GM12878 (cell line): Measurements from ENCODE around the gene PTPRF. TPM values are rescaled to one million over a fixed set of nuclear protein-coding genes. Genes with fewer than 3 reads are reported as not detected.

Source experiments
- ATAC-seq: fragments of 200-7000 bp; cut with Tn5 transposase; 3 replicates; pipeline ENCODE4 v1.9.1; 2020; ENCODE audit warnings: mild to moderate bottlenecking, moderate library complexity
- BruUV-seq: library from RNA; stranded (reverse); fragments of 400-500 nt; replicated peaks from 2 replicates; lab custom pipeline; 2021; lab: Mats Ljungman, UMichigan
- CTCF ChIA-PET: fragments of 300-600 bp; sonication (Branson Sonifier 250); formaldehyde crosslinking; extraction: SDS; loops from one replicate; lab custom pipeline; 2021; ENCODE audit warnings: inconsistent platforms; lab: Yijun Ruan, JAX
- POLR2A ChIA-PET: fragments of 350-600 bp; formaldehyde crosslinking; extraction: SDS; loops from one replicate; lab custom pipeline; 2021; ENCODE audit warnings: inconsistent platforms; lab: Charles Lee
- RAD21 ChIA-PET: fragments of 300-600 bp; sonication (Branson Sonifier 250); formaldehyde crosslinking; loops from one replicate; lab custom pipeline; 2023; ENCODE audit warnings: antibody characterized with exemption; ENCODE audit not compliant: unreplicated experiment; lab: Charles Lee
- SMC1A ChIA-PET: fragments of 300-600 bp; sonication (Branson Sonifier 250); formaldehyde crosslinking; loops from one replicate; lab custom pipeline; 2023; ENCODE audit not compliant: unreplicated experiment, uncharacterized antibody; lab: Charles Lee
- DNase-seq: peaks from one replicate; pipeline ENCODE4 v3.0.0-alpha.2; 2011; ENCODE audit warnings: low read depth, low spot score
- FAIRE-seq: peaks from 3 replicates; lab custom pipeline; 2011; peaks lifted over from hg19 to GRCh38; lab: Jason Lieb, UNC
- H2AFZ ChIP-seq: 2 replicates; pipeline ENCODE4 v1.6.0; 2011; ENCODE audit warnings: low read depth, low read length, control low read depth; ENCODE audit not compliant: control insufficient read depth
- H3K27ac ChIP-seq: 2 replicates; pipeline ENCODE4 v1.5.1; 2011; ENCODE audit warnings: control low read depth; ENCODE audit not compliant: control insufficient read depth, insufficient read depth
- H3K27me3 ChIP-seq, 2 experiments: replicated peaks in 1 of 2; 2 replicates each; pipeline versions ENCODE4 v1.6.0 to v1.6.1; 2011; ENCODE audit warnings: low read length in 1 of 2; ENCODE audit not compliant: control insufficient read depth in 2 of 2, insufficient read depth in 2 of 2
- H3K36me3 ChIP-seq, 2 experiments: 2 replicates each; pipeline ENCODE4 v1.5.1; 2011; ENCODE audit warnings: low read length in 1 of 2; ENCODE audit not compliant: control insufficient read depth in 2 of 2, insufficient read depth in 2 of 2
- H3K4me1 ChIP-seq: 2 replicates; pipeline ENCODE4 v1.6.1; 2011; ENCODE audit warnings: mild to moderate bottlenecking, low read length, moderate library complexity, mixed read lengths; ENCODE audit not compliant: control insufficient read depth, insufficient read depth
- H3K4me2 ChIP-seq: 2 replicates; pipeline ENCODE4 v1.6.0; 2011; ENCODE audit warnings: control low read depth; ENCODE audit not compliant: control insufficient read depth, insufficient read depth
- H3K4me3 ChIP-seq: fragments of 200-600 bp; sonication (generic); 2 replicates; pipeline ENCODE4 v1.5.1; 2016
- H3K79me2 ChIP-seq: 2 replicates; pipeline ENCODE4 v1.6.0; 2011; ENCODE audit warnings: low read length; ENCODE audit not compliant: control insufficient read depth, insufficient read depth
- H3K9ac ChIP-seq: 2 replicates; pipeline ENCODE4 v1.8.0; 2011; ENCODE audit warnings: low read length, control low read depth, mixed read lengths; ENCODE audit not compliant: control insufficient read depth, insufficient read depth
- H3K9me3 ChIP-seq: replicated peaks from 3 replicates; pipeline ENCODE4 v1.5.1; 2011; ENCODE audit warnings: mild to moderate bottlenecking, low read length; ENCODE audit not compliant: control insufficient read depth, insufficient read depth
- H4K20me1 ChIP-seq: 2 replicates; pipeline ENCODE4 v1.6.0; 2011; ENCODE audit not compliant: control insufficient read depth, insufficient read depth
- ASH2L ChIP-seq: fragments of 300-600, 200-600 bp; sonication (generic); IDR thresholded peaks from 2 replicates; pipeline ENCODE4 v1.6.1; 2017; ENCODE audit warnings: low read depth, mild to moderate bottlenecking, borderline replicate concordance
- BACH1 ChIP-seq: fragments of 450-650 bp; IDR thresholded peaks from 2 replicates; pipeline ENCODE4 v1.6.1; 2017; ENCODE audit warnings: mild to moderate bottlenecking, borderline replicate concordance
- CBFB ChIP-seq: IDR thresholded peaks from 2 replicates; pipeline ENCODE4 v1.6.1; 2016; ENCODE audit warnings: antibody characterized with exemption, low read depth
- CREB1 ChIP-seq: IDR thresholded peaks from 2 replicates; pipeline ENCODE4 v1.6.1; 2012; ENCODE audit warnings: low read depth, mild to moderate bottlenecking, inconsistent platforms
- MAX ChIP-seq: IDR thresholded peaks from 2 replicates; pipeline ENCODE4 v1.6.1; 2012; ENCODE audit warnings: low read depth, low read length, improper control_type of control experiment
- MLLT1 ChIP-seq: fragments of 450-650 bp; IDR thresholded peaks from 2 replicates; pipeline ENCODE4 v1.6.1; 2016; ENCODE audit warnings: mild to moderate bottlenecking
- MTA2 ChIP-seq: fragments of 450-650 bp; IDR thresholded peaks from 2 replicates; pipeline ENCODE4 v1.6.1; 2016; ENCODE audit warnings: low read depth, mild to moderate bottlenecking, moderate library complexity
- NBN ChIP-seq: fragments of 450-650 bp; IDR thresholded peaks from 2 replicates; pipeline ENCODE4 v1.6.1; 2016
- NR2F1 ChIP-seq: fragments of 450-650 bp; conservative IDR thresholded peaks from 2 replicates; pipeline ENCODE4 v1.6.1; 2017; ENCODE audit warnings: mild to moderate bottlenecking
- PAX8 ChIP-seq: fragments of 450-650 bp; IDR thresholded peaks from 2 replicates; pipeline ENCODE4 v1.6.1; 2017; ENCODE audit warnings: mild to moderate bottlenecking, moderate library complexity
- PKNOX1 ChIP-seq: fragments of 450-650 bp; IDR thresholded peaks from 2 replicates; pipeline ENCODE4 v1.6.1; 2016; ENCODE audit warnings: mild to moderate bottlenecking
- POLR2A ChIP-seq: IDR thresholded peaks from 2 replicates; pipeline ENCODE4 v1.6.1; 2011; ENCODE audit warnings: low read depth, mild to moderate bottlenecking, low read length
- POLR2AphosphoS5 ChIP-seq: IDR thresholded peaks from 2 replicates; pipeline ENCODE4 v1.6.1; 2011; ENCODE audit warnings: mild to moderate bottlenecking, low read length, inconsistent platforms
- RELA ChIP-seq: fragments of 450-650 bp; IDR thresholded peaks from 2 replicates; pipeline ENCODE4 v1.8.0; 2014; ENCODE audit warnings: borderline replicate concordance; ENCODE audit not compliant: partially characterized antibody
- RUNX3 ChIP-seq: IDR thresholded peaks from 2 replicates; pipeline ENCODE4 v1.6.1; 2012; ENCODE audit warnings: low read length, inconsistent platforms
- SIN3A ChIP-seq: IDR thresholded peaks from 2 replicates; pipeline ENCODE4 v1.6.1; 2012; ENCODE audit warnings: low read depth, low read length, improper control_type of control experiment
- SIX5 ChIP-seq: IDR thresholded peaks from 2 replicates; pipeline ENCODE4 v1.6.1; 2011; ENCODE audit warnings: mild to moderate bottlenecking, low read depth, low read length, moderate library complexity; ENCODE audit not compliant: severe bottlenecking
- SP1 ChIP-seq: IDR thresholded peaks from one replicate; pipeline ENCODE4 v1.6.1; 2011; ENCODE audit warnings: low read depth, low read length
- SRF ChIP-seq, 2 experiments: IDR thresholded peaks; 2 replicates each; pipeline ENCODE4 v1.6.1; 2011; ENCODE audit warnings: low read depth in 2 of 2, low read length in 2 of 2, mild to moderate bottlenecking in 1 of 2, moderate library complexity in 1 of 2
- TCF3 ChIP-seq: IDR thresholded peaks from 2 replicates; pipeline ENCODE4 v1.6.1; 2012; ENCODE audit warnings: low read depth, mild to moderate bottlenecking, low read length, borderline replicate concordance; ENCODE audit not compliant: insufficient read depth
- USF2 ChIP-seq: IDR thresholded peaks from 2 replicates; pipeline ENCODE4 v1.6.1; 2011; ENCODE audit warnings: low read depth, low read length, improper control_type of control experiment, borderline replicate concordance
- ZNF217 ChIP-seq: fragments of 450-650 bp; IDR thresholded peaks from 2 replicates; pipeline ENCODE4 v1.6.1; 2017; ENCODE audit warnings: antibody characterized with exemption, mild to moderate bottlenecking
- WGBS: methylation state at CpG from one replicate; pipeline ENCODE4 v1.1.6; 2016; ENCODE audit warnings: low lambda C conversion rate; ENCODE audit not compliant: insufficient replicate concordance, insufficient coverage; ENCODE audit errors: missing lambda C conversion rate; 5-methylcytosine and 5-hydroxymethylcytosine counted together
- in situ Hi-C: fragments of 300-500 bp; cut with MboI; formaldehyde crosslinking; loops from 9 replicates; pipeline ENCODE4 v1.14.3; 2018; ENCODE audit warnings: mixed read lengths
- intact Hi-C: fragments of 100-400 bp; cut with micrococcal nuclease; formaldehyde crosslinking; loops from one replicate; pipeline ENCODE4 v1.14.2; 2022; ENCODE audit not compliant: unreplicated experiment
- polyA plus RNA-seq, 11 experiments: library from polyadenylated mRNA; depleted of rRNA in 4 of 11; unstranded in 6 of 11; stranded (reverse) in 5 of 11; fragments of >200 nt; fragmentation: Nextera tagmentation in 4 of 11; fragmentation: Illumina TruSeq in 1 of 11; extraction: Ambion mirVana in 4 of 11; extraction: Trizol in 1 of 11; gene quantifications; 1 replicate in 1 of 11; 2 replicates in 10 of 11; pipeline versions ENCODE4 v1.2.1 to v1.2.3, GENCODE V29; 2011 to 2016; ENCODE audit warnings: inconsistent platforms in 2 of 11, missing spikeins in 2 of 11, low read depth in 1 of 11
- total RNA-seq, 4 experiments: library from RNA; depleted of rRNA in 3 of 4; stranded (reverse); fragments of >200 nt in 3 of 4; fragmentation: Illumina TruSeq in 1 of 4; extraction: Trizol in 1 of 4; gene quantifications; 2 replicates each; pipeline versions ENCODE4 v1.2.1 to v1.2.3, GENCODE V29; 2013 to 2021

The PTPRF gene
- total and polyA plus RNA-seq, 10 of the 15 experiments (the other 5 are each of a cell fraction or from before 2014, with no cell fraction given): 0.04 to 2.6 (median 0.32) TPM

GRCh38 chr1:43650310-43651085 is 119.8 kb downstream of the PTPRF start:
- Histone ChIP-seq H3K9me3 (no peaks in the 10 kb centered on the region), H3K36me3 (peaks cover 4 to 12% of the 10 kb centered on the region in 2 experiments; a peak in 3 of 4 replicates), H3K27me3 (no peaks in the 10 kb centered on the region), H3K79me2 (peaks cover 34% of the 10 kb centered on the region), H3K4me3 (peak overlapping the region; percentile 98), H3K27ac (peak overlapping the region; percentile 85), H2AFZ (peak overlapping the region; percentile 96), H3K9ac (peak overlapping the region; percentile 73), H4K20me1 (no peaks in the 10 kb centered on the region), H3K4me2 (peak overlapping the region; percentile 78), H3K4me1 (peaks cover 10% of the 10 kb centered on the region)
- RAD21 ChIA-PET: interaction anchor here (0.9 to 6.1 kb wide), 18 partner anchors 14 to 1081 kb away, joined by 3 to 96 read pairs (median 4); partner anchors contain the start of genes IPO13, RNU5D-1 and ST3GAL3
- no TSS peak for BruUV-seq
- peak; percentile 87 for ATAC-seq
- peak; percentile 83 for DNase-seq
- in situ Hi-C loops: no loop called here
- WGBS: 1% methylated on average over 26 of the region's 33 CpGs
- CTCF ChIA-PET: interaction anchor here (0.7 to 8.3 kb wide), 10 partner anchors 15 to 397 kb away, joined by 3 to 95 read pairs (median 4); partner anchors contain the start of genes ARTN, DPH2 and IPO13
- intact Hi-C loops: loop anchor here (2.0 to 10.0 kb wide), 3 partner anchors 56 to 426 kb away; partner anchors contain the start of genes IPO13 and ST3GAL3
- POLR2A ChIA-PET: interaction anchor here (0.6 to 5.7 kb wide), 32 partner anchors 10 to 885 kb away, joined by 3 to 37 read pairs (median 3); partner anchors contain the start of genes C1orf50, HYI, P3H1 and ST3GAL3
- SMC1A ChIA-PET: interaction anchor here (0.5 to 2.0 kb wide), 18 partner anchors 9 to 498 kb away, joined by 3 to 8 read pairs (median 4); partner anchors contain the start of genes PTPRF and ST3GAL3
- FAIRE-seq: no peak
- no peak for TF ChIP-seq RELA
- TF ChIP-seq ASH2L: no peak
- TF ChIP-seq CBFB: peak; percentile 98
- TF ChIP-seq CREB1: no peak; the same call in none of the 2 replicates
- TF ChIP-seq NBN: peak; percentile 77
- no peak for TF ChIP-seq NR2F1
- TF ChIP-seq POLR2AphosphoS5: peak; percentile 97
- TF ChIP-seq MTA2: peak; percentile 38; the same call in 1 of the 2 replicates
- peak; percentile 76 for TF ChIP-seq SP1
- peak; percentile 7; the same call in 1 of the 2 replicates for TF ChIP-seq MAX
- no peak for TF ChIP-seq USF2
- TF ChIP-seq POLR2A: peak; percentile 100
- TF ChIP-seq SRF (IDR thresholded peaks at IDR 0.05; ENCODE audit: low read depth in 2 of 2, low read length in 2 of 2): no peak
- TF ChIP-seq ZNF217: no peak
- peak; percentile 90 for TF ChIP-seq SIN3A
- TF ChIP-seq BACH1: peak; percentile 92
- peak; percentile 54; the same call in 1 of the 2 replicates for TF ChIP-seq RUNX3
- no peak for TF ChIP-seq PAX8
- TF ChIP-seq PKNOX1: peak; percentile 98
- TF ChIP-seq MLLT1: peak; percentile 67; the same call in 1 of the 2 replicates
- peak; percentile 94 for TF ChIP-seq TCF3
- TF ChIP-seq SIX5: no peak
